Stimulated activated CD4-positive, alpha-beta T cell treated with anti-CD3 and anti-CD28 coated beads, TNF-alpha, amount 100 ng/mL, for 4 hours (primary cell): ENCODE measurements around the gene GPR82.
"Not testable (repeated sequence)": the region's sequence is repeated elsewhere in the genome, so short reads cannot be mapped to it uniquely, and the experiment has no call there.

ENCODE experiments used
- DNase-seq, 3 experiments: peaks; one replicate each; pipeline ENCODE4 v3.0.0-alpha.2; 2020; ENCODE audit warnings: low read depth in 3 of 3

The GPR82 gene, protein sequence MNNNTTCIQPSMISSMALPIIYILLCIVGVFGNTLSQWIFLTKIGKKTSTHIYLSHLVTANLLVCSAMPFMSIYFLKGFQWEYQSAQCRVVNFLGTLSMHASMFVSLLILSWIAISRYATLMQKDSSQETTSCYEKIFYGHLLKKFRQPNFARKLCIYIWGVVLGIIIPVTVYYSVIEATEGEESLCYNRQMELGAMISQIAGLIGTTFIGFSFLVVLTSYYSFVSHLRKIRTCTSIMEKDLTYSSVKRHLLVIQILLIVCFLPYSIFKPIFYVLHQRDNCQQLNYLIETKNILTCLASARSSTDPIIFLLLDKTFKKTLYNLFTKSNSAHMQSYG

GRCh38 chrX:41723826-41724225, at the start of gene GPR82:
Gene GPR82, plus strand, starts transcription at chrX:41724181. Its CDS starts 2,846 bp downstream, at chrX:41727027.
- DNase-seq: no peak

GRCh38 chrX:41676361-41676760, 47.6 kb upstream of the GPR82 start:
- not testable (repeated sequence) for DNase-seq

- DNase-seq: no peak
Measured at GRCh38 chrX:41677183-41678060, 46.6 kb upstream of the GPR82 start.

GRCh38 chrX:41684138-41684537, 39.8 kb upstream of the GPR82 start:
- DNase-seq: no peak

DNA sequence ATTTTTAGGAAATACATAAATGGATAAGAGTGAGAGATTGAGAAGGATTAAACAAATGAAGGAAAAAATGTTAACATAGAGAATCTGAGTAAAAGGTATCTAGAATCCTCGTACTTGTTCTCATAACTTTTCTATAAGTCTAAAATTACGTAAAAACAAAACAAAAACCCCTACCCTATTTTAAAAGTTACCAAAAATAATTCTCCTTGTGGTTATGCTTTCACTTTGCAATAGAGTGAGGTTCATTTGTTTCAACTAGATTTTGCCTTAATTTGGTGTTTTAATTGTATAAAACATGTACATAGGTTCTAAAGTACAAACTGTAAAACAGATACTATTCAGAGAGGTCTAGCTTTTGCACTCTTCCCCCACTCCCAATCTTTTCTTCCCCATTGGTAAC, 39.0 kb upstream of the GPR82 start:
- DNase-seq: no peak

DNA sequence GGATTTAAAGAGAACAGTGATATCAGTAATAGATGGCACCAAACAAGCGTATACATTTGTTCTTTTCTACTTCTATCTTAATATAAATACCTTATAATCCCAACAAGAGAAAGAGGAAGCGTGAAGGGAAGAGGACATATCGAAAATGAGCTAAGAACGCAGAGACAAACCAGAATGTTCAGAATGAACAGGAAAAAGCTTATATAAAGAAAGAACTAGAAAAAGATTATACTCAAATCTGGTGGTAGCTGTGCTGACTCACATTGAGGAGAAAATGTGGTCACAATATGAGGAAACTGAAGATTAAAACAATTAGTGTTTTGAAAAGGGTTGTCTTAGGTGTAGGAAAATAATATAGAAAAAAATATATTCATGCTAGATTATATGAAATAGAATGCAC, 37.2 kb upstream of the GPR82 start:
- no peak for DNase-seq

DNA sequence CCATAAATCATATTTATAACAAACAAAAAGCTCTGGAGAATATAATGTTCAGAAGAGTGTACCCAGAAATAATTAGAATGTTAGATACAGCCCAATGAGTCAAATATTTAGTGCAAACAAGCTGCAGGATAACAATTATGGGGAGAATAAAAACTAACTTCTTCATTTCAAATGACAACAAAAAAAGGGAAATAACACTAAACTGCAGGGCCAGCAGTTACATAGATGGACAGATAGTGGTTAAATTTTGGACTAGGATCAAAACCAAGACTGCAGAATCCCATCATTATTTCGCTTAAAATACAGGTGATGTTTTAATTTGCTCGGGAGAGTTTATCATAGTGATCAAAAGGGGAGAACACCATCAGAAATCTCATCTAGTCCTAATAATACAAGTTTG, 35.8 kb upstream of the GPR82 start:
- no peak for DNase-seq

DNA sequence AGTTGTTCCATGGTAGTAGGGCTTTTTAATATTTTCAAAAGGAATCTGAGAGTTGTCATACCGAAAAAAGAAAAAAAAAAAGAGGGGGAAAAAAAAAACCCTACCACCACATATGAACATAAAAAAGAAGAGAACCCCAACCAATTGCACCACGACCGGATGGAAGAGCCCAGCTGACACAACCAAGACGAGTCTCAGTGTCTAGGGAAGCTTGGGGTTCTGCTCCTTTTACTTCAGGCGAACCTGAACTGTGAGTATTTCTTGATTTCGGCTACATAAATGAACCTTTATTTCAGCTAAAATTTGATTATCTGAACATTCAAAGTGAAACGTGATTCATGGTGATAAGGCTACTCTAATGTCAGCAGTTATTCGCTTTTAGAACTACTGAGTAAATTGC, 35.1 kb upstream of the GPR82 start, which contains the start of gene GPR34:
GPR34 (plus strand) TSS at position 139 of the 400 bp plus-strand sequence. CDS start 6,661 bp downstream, outside the sequence.
- no peak for DNase-seq

DNA sequence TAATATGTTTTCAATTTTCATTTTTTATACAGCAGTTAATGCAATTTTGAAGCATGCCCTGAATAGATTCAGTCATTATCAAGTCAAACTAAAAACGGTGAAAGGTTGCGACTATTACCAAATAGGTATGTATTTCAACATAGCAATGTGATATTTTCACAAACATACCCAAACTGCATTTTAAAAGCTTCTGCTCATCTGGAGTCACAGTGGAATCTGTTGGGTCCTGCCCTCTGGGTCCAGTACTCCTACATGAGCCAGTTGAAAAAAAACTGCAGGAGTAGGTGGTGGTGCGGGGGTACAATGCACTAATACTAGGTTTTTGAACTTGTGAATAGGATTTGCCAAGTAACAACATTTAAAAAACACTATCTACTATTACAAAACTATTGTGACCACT, 34.3 kb upstream of the GPR82 start:
- DNase-seq: no peak

DNA sequence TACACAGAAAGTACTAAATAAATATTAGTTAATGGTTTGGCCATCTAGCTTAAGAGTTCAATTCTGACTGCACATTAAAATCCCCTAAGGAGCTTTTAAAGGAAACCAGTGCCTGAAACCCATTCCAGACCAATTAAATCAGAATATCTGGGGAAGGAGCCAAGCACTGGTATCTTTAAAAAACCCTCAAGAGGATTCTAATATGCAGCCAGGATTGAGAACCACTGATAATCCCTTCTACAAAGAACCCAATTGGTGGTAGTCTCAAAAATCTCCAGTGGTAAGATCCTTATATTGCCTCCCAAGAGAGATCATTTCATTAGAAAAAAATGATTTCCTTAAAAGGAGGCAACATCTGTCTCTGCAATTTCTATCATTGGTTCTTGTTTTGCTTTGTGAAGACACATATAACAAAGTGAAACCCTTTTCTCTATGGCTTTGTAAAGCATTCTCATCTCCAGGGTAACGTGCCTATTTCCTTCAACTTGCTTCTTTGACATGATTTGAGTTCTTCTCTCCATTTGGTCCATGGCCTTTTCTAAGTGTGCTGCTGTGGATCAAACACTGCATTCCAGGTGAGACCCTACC, 31.7 kb upstream of the GPR82 start:
- DNase-seq: no peak

DNA sequence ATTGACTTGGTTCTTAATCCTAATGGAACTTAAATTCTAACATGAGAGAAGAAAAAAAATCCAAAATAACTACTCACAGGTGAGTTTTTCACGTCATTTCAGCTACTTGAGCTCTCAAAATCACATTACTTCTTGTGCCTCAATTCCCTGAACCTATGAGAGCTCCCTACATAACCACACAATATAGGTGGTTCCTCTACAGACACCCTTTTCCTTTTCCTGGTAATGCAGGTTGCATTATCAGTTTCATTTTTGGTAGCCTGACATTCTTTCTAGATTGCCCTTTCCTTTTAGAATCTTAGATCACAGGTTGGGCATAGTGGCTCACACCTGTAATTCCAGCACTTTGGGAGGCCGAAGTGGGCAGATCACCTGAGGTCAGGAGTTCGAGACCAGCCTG, 31.0 kb upstream of the GPR82 start:
- no peak for DNase-seq

DNA sequence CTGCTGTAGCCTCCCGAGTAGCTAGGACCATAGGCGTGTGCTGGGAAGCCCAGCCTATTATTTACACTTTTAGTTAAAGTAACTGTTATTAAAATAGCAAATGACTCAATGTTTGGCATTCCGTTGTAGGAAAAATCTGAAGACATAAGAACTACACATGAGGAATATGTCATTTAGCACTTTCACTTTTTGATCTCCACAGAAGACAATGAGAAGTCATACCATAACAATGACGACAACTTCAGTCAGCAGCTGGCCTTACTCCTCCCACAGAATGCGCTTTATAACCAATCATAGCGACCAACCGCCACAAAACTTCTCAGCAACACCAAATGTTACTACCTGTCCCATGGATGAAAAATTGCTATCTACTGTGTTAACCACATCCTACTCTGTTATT, 28.6 kb upstream of the GPR82 start:
- DNase-seq: no peak

DNA sequence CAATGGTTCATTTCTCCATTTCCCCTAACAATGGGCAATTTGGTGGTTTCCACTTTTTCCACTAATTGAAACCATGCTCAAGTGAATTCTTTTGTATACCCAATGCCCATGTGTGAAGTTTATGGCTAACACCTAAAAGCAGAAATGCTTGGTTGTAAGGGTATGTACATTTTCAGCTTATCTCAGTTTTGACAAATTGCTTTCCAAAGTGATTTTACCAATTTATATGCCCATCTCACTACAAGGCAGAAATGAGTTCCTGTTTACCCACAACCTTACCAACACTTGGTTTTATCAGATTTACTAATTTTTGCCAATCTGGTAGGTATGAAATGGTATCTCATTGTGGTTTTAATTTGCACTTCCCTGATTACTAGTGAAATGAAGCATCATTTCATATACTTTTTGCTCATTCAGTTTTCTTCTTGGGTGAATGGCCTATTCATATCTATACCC, 20.4 kb upstream of the GPR82 start:
- DNase-seq: no peak

DNA sequence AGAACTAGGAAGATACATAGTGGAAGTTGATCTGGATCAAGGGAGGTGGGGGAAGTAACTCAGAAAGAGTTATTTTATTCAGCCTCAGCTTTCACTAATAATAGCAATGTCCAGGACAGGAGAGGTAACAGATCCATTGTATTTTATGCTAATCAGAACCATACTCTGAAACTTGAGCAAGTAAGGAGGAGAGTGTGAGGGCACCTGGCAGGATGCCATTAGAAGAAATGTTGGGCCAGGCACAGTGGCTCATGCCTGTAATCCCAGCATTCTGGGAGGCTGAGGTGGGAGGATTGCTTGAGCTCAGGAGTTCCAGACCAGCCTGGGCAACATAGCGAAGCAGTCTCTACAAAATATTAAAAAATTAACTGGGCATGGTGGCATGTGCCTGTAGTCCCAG, 18.9 kb upstream of the GPR82 start:
- DNase-seq: no peak

DNA sequence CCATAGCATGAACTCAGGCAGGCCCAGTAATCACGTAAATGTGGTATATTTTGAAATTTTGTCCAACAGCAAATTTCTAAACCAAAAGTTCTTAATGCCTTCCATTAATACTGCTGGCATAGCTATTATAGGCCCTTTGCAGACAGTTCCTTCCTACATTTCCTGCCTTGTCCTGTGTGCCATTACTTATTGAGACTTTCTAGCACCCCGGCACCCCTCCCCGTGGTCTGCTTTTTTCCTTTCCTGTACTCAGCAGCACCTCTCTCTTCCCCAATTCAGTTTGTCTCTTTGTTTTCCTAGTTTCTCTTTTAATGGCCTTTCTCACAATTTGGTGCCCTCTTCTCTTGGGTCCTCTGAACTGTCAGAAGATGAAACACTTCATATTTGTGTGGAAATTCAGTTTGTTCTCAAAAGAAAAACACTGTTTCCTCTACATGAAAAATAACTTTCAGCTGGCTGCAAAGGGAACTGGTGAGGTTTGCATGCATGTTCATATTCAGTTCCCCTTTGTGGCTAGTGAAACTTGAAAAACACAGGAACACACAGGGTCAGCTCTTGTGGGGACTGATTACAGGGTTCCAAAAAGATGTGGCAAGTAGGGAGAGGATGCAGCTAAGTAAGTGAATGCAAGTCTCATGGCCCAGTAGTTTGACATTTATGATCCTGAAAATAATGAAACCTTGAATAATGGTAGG, 18.2 kb upstream of the GPR82 start:
- no peak for DNase-seq

GRCh38 chrX:41707218-41707617, 16.8 kb upstream of the GPR82 start:
- DNase-seq: no peak

DNA sequence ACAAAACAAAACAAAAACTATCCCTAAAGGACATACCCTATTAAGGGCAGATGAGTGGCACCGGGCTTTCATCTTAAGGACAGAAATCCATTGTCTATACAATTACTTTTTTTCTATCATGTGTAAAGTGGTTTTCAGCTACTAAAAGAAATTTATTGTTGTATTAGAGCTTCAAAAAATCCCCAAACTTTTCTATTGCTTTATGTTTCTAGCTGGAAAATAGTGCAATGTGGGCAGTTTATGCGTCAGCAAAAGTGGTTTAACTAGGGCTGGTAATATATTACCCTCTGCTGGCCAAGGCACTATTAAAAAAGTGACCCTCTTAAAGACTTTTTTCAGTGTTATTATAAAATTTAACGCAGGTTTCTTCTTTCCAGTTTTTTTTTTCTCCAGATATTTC, 15.5 kb upstream of the GPR82 start:
- DNase-seq: no peak

- DNase-seq: no peak
Measured at GRCh38 chrX:41711021-41711667, 12.8 kb upstream of the GPR82 start.

DNA sequence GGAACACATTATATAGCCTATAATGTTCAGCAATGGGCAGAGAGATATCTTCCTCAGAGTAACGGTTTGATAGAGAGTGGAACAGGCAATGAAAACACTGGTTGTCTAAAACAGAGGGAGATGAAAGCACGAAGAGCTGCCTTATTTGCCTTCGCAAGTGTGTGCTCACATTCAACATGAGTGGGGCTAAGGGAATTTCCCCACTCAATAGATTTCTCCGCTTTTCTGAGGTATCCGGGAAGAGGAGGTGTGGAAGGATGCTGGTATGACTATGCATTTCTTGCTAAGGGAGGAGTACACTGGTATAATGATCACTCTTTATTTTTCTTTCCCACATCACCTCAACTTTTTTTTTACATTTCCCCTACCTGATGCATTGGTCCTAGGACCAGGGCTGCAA, 7.8 kb upstream of the GPR82 start:
- DNase-seq: no peak

DNA sequence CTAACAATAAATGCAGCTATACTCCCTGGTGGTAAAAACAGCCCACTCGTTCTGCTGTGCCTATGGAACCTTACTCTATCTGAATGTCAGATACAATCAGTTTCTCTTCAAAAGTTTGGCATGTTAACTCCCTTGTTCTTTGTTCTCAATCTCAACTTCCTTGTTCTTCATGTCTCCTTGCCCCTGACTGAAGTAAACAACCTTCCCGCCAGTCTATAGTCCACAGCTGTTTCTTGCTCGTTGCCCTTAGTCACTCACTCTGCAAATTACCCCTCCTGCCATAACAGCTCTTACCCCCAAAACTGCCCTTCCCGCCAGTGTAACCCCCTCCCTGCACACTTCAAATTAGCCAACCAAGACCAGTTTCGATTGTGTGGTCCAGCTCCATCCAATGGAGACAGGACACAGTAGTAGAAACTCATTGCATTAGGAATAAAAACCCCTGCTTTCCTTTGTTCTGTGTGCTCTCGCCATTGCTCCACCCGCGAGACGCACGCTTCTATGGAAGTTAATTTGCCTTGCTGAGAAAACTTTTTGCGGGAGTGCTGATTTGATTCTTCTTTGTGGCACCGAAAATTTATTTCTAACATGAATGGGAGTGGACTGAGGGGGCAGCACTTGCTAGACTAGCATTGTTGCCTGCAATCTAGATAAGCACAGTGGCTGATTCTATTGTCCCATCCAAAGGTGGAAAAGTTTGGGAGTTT, 7.1 kb upstream of the GPR82 start:
- DNase-seq: no peak
